ENCODE measurements around the gene ANKRD42. TPM values are rescaled to one million over a fixed set of nuclear protein-coding genes. Genes with fewer than 3 reads are reported as not detected.

The ANKRD42 gene
- total RNA-seq, 1 experiment from 2014 or later = 5.7 TPM

GRCh38 chr11:83152264-83152663 is 41.2 kb upstream of the ANKRD42 start:
- Mint-ChIP-seq H3K9me3 (no peaks in the 10 kb centered on the region), H3K4me3 (no peak overlapping the region), H3K27ac (no peak overlapping the region), H3K36me3 (peaks cover 2% of the 10 kb centered on the region), H3K4me1 (no peaks in the 10 kb centered on the region), H3K27me3 (ENCODE audit: low read depth) (no peaks in the 10 kb centered on the region)
- TF ChIP-seq EMX1 (CRISPR knock-in tag; IDR thresholded peaks at IDR 0.05) (no peak), ZNF671 (CRISPR knock-in tag; IDR thresholded peaks at IDR 0.05) (no peak), PRRX2 (CRISPR knock-in tag; IDR thresholded peaks at IDR 0.05) (no peak), GABPB1 (CRISPR knock-in tag; IDR thresholded peaks at IDR 0.05) (no peak), GRHL2 (CRISPR knock-in tag; IDR thresholded peaks at IDR 0.05; ENCODE audit: insufficient replicate concordance, severe bottlenecking) (no peak)
- ChIA-PET POLR2A (no interaction called here), CTCF (no interaction called here)
- ATAC-seq (no peak), DNase-seq (ENCODE audit: low spot score) (no peak)

- peaks cover 12% of the 10 kb centered on the region for H3K36me3 Mint-ChIP-seq
- no peak for TF ChIP-seq NR2C2 (CRISPR knock-in tag; IDR thresholded peaks at IDR 0.05)
- TF ChIP-seq STAT6 (CRISPR knock-in tag; conservative IDR thresholded peaks at IDR 0.05; ENCODE audit: low read depth) = no peak
- TF ChIP-seq PREB (CRISPR knock-in tag; IDR thresholded peaks at IDR 0.05; ENCODE audit: borderline replicate concordance) = no peak
- TF ChIP-seq GABPB1 (CRISPR knock-in tag; IDR thresholded peaks at IDR 0.05) = no peak
- no peak for TF ChIP-seq TP53 (CRISPR knock-in tag; IDR thresholded peaks at IDR 0.05)
- TF ChIP-seq MXD4 (CRISPR knock-in tag; IDR thresholded peaks at IDR 0.05; ENCODE audit: borderline replicate concordance) = no peak
- TF ChIP-seq ZNF219 (CRISPR knock-in tag; IDR thresholded peaks at IDR 0.05; ENCODE audit: borderline replicate concordance) = no peak
- TF ChIP-seq ZMAT4 (CRISPR knock-in tag; IDR thresholded peaks at IDR 0.05) = no peak
- TF ChIP-seq NR3C1 (CRISPR knock-in tag; conservative IDR thresholded peaks at IDR 0.05; ENCODE audit: low read depth) = no peak
- H3K4me3 Mint-ChIP-seq = no peak overlapping the region
- no peaks in the 10 kb centered on the region for H3K9me3 Mint-ChIP-seq
- no peaks in the 10 kb centered on the region for H3K27me3 Mint-ChIP-seq (ENCODE audit: low read depth)
- H3K27ac Mint-ChIP-seq = no peak overlapping the region
- H3K4me1 Mint-ChIP-seq = no peaks in the 10 kb centered on the region
- DNase-seq (ENCODE audit: low spot score) (no peak), ATAC-seq (no peak)
- CTCF ChIA-PET = no interaction called here
- POLR2A ChIA-PET = no interaction called here
Observed at GRCh38 chr11:83153764-83154163, 39.7 kb upstream of the ANKRD42 start.

- POLR2A ChIA-PET = interaction anchor here (0.6 to 3.1 kb wide), 24 partner anchors 8 to 1564 kb away, joined by 3 to 46 read pairs (median 4); partner anchors contain the start of genes ANKRD42, DDIAS, PRCP and RAB30
- peak overlapping the region; percentile 92 for H3K27ac Mint-ChIP-seq
- CTCF ChIA-PET = interaction anchor here (0.9 to 2.0 kb wide), 7 partner anchors 130 to 381 kb away, joined by 3 to 7 read pairs (median 4); partner anchors contain the start of genes CCDC90B, DDIAS and PRCP
- DNase-seq (ENCODE audit: low spot score) (peak; percentile 97), ATAC-seq (peak; percentile 93)
- no peaks in the 10 kb centered on the region for H3K9me3 Mint-ChIP-seq
- peaks cover 24% of the 10 kb centered on the region for H3K36me3 Mint-ChIP-seq
- H3K4me3 Mint-ChIP-seq = peak overlapping the region; percentile 99
- H3K4me1 Mint-ChIP-seq = peaks cover 20% of the 10 kb centered on the region
- no peaks in the 10 kb centered on the region for H3K27me3 Mint-ChIP-seq (ENCODE audit: low read depth)
- TF ChIP-seq E2F5 (CRISPR knock-in tag; IDR thresholded peaks at IDR 0.05) (peak; percentile 67; the same call in 1 of the 2 replicates), E2F1 (CRISPR knock-in tag; IDR thresholded peaks at IDR 0.05) (no peak), ZSCAN18 (CRISPR knock-in tag; IDR thresholded peaks at IDR 0.05) (no peak), ZMAT4 (CRISPR knock-in tag; IDR thresholded peaks at IDR 0.05) (no peak), ATF1 (CRISPR knock-in tag; IDR thresholded peaks at IDR 0.05) (no peak), ZNF416 (CRISPR knock-in tag; IDR thresholded peaks at IDR 0.05) (no peak), MAX (CRISPR knock-in tag; IDR thresholded peaks at IDR 0.05) (no peak), EMX1 (CRISPR knock-in tag; IDR thresholded peaks at IDR 0.05) (no peak), ZNF219 (CRISPR knock-in tag; IDR thresholded peaks at IDR 0.05; ENCODE audit: borderline replicate concordance) (no peak), NFYB (CRISPR knock-in tag; conservative IDR thresholded peaks at IDR 0.05; ENCODE audit: low read depth) (peak; percentile 62)
Observed at GRCh38 chr11:83156144-83156995, 37.1 kb upstream of the ANKRD42 start.

Measured in WTC11 (cell line).